Activated naive CD4-positive, alpha-beta T cell treated with anti-CD3 and anti-CD28 coated beads, Interleukin-2, amount 50 U/mL, for 72 hours (primary cell): ENCODE measurements around the gene TMEM179B. TPM values are rescaled to one million over a fixed set of nuclear protein-coding genes. Genes with fewer than 3 reads are reported as not detected.

Experiments
- total RNA-seq, 2 donors: library from RNA; stranded (reverse); gene quantifications; one replicate each; pipeline ENCODE4 v1.2.3, GENCODE V29; 2022

TMEM179B gene
- total RNA-seq, 2 donors from 2014 or later, result 19.5 to 20.9 TPM

Other genes starting within 250 kb of the TMEM179B start
- gene AHNAK, start 240.6 kb upstream of the TMEM179B start, total RNA-seq, result 10 to 100 TPM; 17.6 to 97.3 TPM
- gene EEF1G, start 213.5 kb upstream of the TMEM179B start, total RNA-seq, result 1,000 to 10,000 TPM; 1,622 to 2,023 TPM
- gene TUT1, start 195.9 kb upstream of the TMEM179B start, total RNA-seq, result 10 to 100 TPM; 31.8 to 34.9 TPM
- gene MTA2, start 185.5 kb upstream of the TMEM179B start, total RNA-seq, result 100 to 1,000 TPM; 180 to 259 TPM
- 100 to 1,000 TPM; 104 to 141 TPM for gene EML3, start 174.6 kb upstream of the TMEM179B start, total RNA-seq
- gene ROM1, start 174.1 kb upstream of the TMEM179B start, total RNA-seq, result 1 to 10 TPM; 1.1 to 1.9 TPM
- gene B3GAT3, start 165.4 kb upstream of the TMEM179B start, total RNA-seq, result 10 to 100 TPM; 69.6 to 79.5 TPM
- gene GANAB, start 140.8 kb upstream of the TMEM179B start, total RNA-seq, result 100 to 1,000 TPM; 187 to 241 TPM
- 10 to 100 TPM; 11.8 to 32.5 TPM for gene INTS5, start 134.1 kb upstream of the TMEM179B start, total RNA-seq
- 100 to 1,000 TPM in 1 of 2 donors, 10 to 100 TPM in 1; 62.0 to 103 TPM for gene C11orf98, start 122.2 kb upstream of the TMEM179B start, total RNA-seq
- 10 to 100 TPM; 20.7 to 34.4 TPM for gene CSKMT, start 122.1 kb upstream of the TMEM179B start, total RNA-seq
- gene UQCC3, start 115.7 kb upstream of the TMEM179B start, total RNA-seq, result 1 to 10 TPM in 1 of 2 donors, under 1 TPM in 1; 0.87 to 4.7 TPM
- 10 to 100 TPM; 16.6 to 24.3 TPM for gene LBHD1, start 115.1 kb upstream of the TMEM179B start, total RNA-seq
- gene UBXN1, start 108.3 kb upstream of the TMEM179B start, total RNA-seq, result 100 to 1,000 TPM in 1 of 2 donors, 10 to 100 TPM in 1; 97.2 to 129 TPM
- gene LRRN4CL, start 97.9 kb upstream of the TMEM179B start, total RNA-seq, result under 1 TPM; 0.48 to 0.49 TPM
- 10 to 100 TPM; 28.8 to 42.6 TPM for gene BSCL2, start 80.0 kb upstream of the TMEM179B start, total RNA-seq
- not detected for gene GNG3, start 79.7 kb upstream of the TMEM179B start, total RNA-seq
- 10 to 100 TPM; 54.4 to 63.2 TPM for gene HNRNPUL2, start 59.9 kb upstream of the TMEM179B start, total RNA-seq
- 10 to 100 TPM; 55.6 to 68.9 TPM for gene TTC9C, start 58.9 kb upstream of the TMEM179B start, total RNA-seq
- gene ZBTB3, start 33.2 kb upstream of the TMEM179B start, total RNA-seq, result 10 to 100 TPM in 1 of 2 donors, 1 to 10 TPM in 1; 7.8 to 23.9 TPM
- 100 to 1,000 TPM; 116 to 172 TPM for gene POLR2G, start 25.8 kb upstream of the TMEM179B start, total RNA-seq
- gene TAF6L, start 16.0 kb upstream of the TMEM179B start, total RNA-seq, result 10 to 100 TPM; 16.7 to 32.2 TPM
- gene TMEM223, start 4.6 kb downstream of the TMEM179B start, total RNA-seq, result 10 to 100 TPM in 1 of 2 donors, 1 to 10 TPM in 1; 8.9 to 11.3 TPM
- 100 to 1,000 TPM; 104 to 132 TPM for gene NXF1, start 18.0 kb downstream of the TMEM179B start, total RNA-seq
- 10 to 100 TPM; 23.0 to 61.3 TPM for gene STX5, start 44.6 kb downstream of the TMEM179B start, total RNA-seq
- under 1 TPM in 1 of 2 donors, not detected in 1; 0.70 TPM for gene TEX54, start 45.4 kb downstream of the TMEM179B start, total RNA-seq
- gene WDR74, start 52.2 kb downstream of the TMEM179B start, total RNA-seq, result 100 to 1,000 TPM in 1 of 2 donors, 10 to 100 TPM in 1; 87.2 to 105 TPM
- 100 to 1,000 TPM; 295 to 308 TPM for gene SLC3A2, start 93.5 kb downstream of the TMEM179B start, total RNA-seq
- gene CHRM1, start 134.0 kb downstream of the TMEM179B start, total RNA-seq, result not detected
- gene SLC22A6, start 197.6 kb downstream of the TMEM179B start, total RNA-seq, result not detected
- gene SLC22A8, start 228.4 kb downstream of the TMEM179B start, total RNA-seq, result not detected